Fibroblast of lung (primary cell): Measurements from ENCODE around the gene IL11RA. TPM values are rescaled to one million over a fixed set of nuclear protein-coding genes. Genes with fewer than 3 reads are reported as not detected.
"Not testable (repeated sequence)": the region's sequence is repeated elsewhere in the genome, so short reads cannot be mapped to it uniquely, and the experiment has no call there.

Experiments used
- DNase-seq, 2 donors: peaks; one replicate each; pipeline versions ENCODE4 v3.0.0 to v3.0.0-alpha.2; 2010; ENCODE audit warnings: low read depth in 2 of 2
- H2AFZ ChIP-seq: 2 replicates; pipeline ENCODE4 v1.5.1; 2012; ENCODE audit warnings: low read length, control low read depth, inconsistent platforms
- H3K27ac ChIP-seq: 2 replicates; pipeline ENCODE4 v1.5.1; 2011; ENCODE audit warnings: low read length, control low read depth; ENCODE audit not compliant: insufficient read depth
- H3K27me3 ChIP-seq: 2 replicates; pipeline ENCODE4 v1.5.1; 2011; ENCODE audit warnings: mild to moderate bottlenecking, low read length; ENCODE audit not compliant: control insufficient read depth, insufficient read depth
- H3K36me3 ChIP-seq: 2 replicates; pipeline ENCODE4 v1.5.1; 2011; ENCODE audit warnings: low read length; ENCODE audit not compliant: control insufficient read depth, insufficient read depth
- H3K4me1 ChIP-seq: 2 replicates; pipeline ENCODE4 v1.5.1; 2011; ENCODE audit warnings: low read length; ENCODE audit not compliant: control insufficient read depth, insufficient read depth; ENCODE audit errors: extremely low read depth
- H3K4me2 ChIP-seq: 2 replicates; pipeline ENCODE4 v1.5.1; 2011; ENCODE audit warnings: low read length, control low read depth; ENCODE audit not compliant: insufficient read depth; ENCODE audit errors: extremely low read depth
- H3K4me3 ChIP-seq, 4 experiments: fragments of 200-600 bp in 1 of 4; sonication (generic) in 1 of 4; replicated peaks in 1 of 4; 2 replicates each; pipeline ENCODE4 v1.5.1; 2011 to 2016; ENCODE audit warnings: low read length in 4 of 4, low read depth in 3 of 4, mild to moderate bottlenecking in 3 of 4, control low read depth in 2 of 4, inconsistent platforms in 1 of 4, mixed read lengths in 1 of 4; ENCODE audit not compliant: insufficient read depth in 1 of 4; ENCODE audit errors: control extremely low read depth in 1 of 4
- H3K79me2 ChIP-seq: 2 replicates; pipeline ENCODE4 v1.5.1; 2012; ENCODE audit warnings: mild to moderate bottlenecking, low read length, inconsistent platforms; ENCODE audit not compliant: control insufficient read depth, insufficient read depth
- H3K9ac ChIP-seq: 2 replicates; pipeline ENCODE4 v1.5.1; 2011; ENCODE audit warnings: mild to moderate bottlenecking, low read length, control low read depth; ENCODE audit not compliant: insufficient read depth
- H3K9me3 ChIP-seq: 2 replicates; pipeline ENCODE4 v1.5.1; 2012; ENCODE audit warnings: low read depth, low read length; ENCODE audit not compliant: control insufficient read depth, insufficient read depth
- H4K20me1 ChIP-seq: 2 replicates; pipeline ENCODE4 v1.5.1; 2011; ENCODE audit warnings: low read length; ENCODE audit not compliant: control insufficient read depth, insufficient read depth; ENCODE audit errors: extremely low read depth
- EZH2 ChIP-seq: IDR thresholded peaks from 2 replicates; pipeline ENCODE4 v1.5.1; 2012; ENCODE audit warnings: low read length, control low read depth, mild to moderate bottlenecking; ENCODE audit errors: missing control alignments
- polyA plus RNA-seq, 2 donors: library from polyadenylated mRNA; depleted of rRNA in 1 of 2; stranded (reverse) in 1 of 2; unstranded in 1 of 2; fragments of >200 nt; gene quantifications; 2 replicates each; pipeline ENCODE4 v1.2.1, GENCODE V29; 2011 to 2012; ENCODE audit warnings: missing spikeins in 1 of 2
- total RNA-seq: library from RNA; depleted of rRNA; stranded (reverse); fragments of >200 nt; gene quantifications from 2 replicates; pipeline ENCODE4 v1.2.1, GENCODE V29; 2014
- TF ChIP-seq, protein P1 (sequence below), 2 donors: IDR thresholded peaks in 1 of 2; conservative IDR thresholded peaks in 1 of 2; 1 replicate in 1 of 2; 2 replicates in 1 of 2; pipeline ENCODE4 v1.5.1; 2011 to 2012; ENCODE audit warnings: low read length in 2 of 2, control low read depth in 1 of 2, inconsistent platforms in 1 of 2, low read depth in 1 of 2, mild to moderate bottlenecking in 1 of 2

Gene IL11RA
- total and polyA plus RNA-seq, 2 donors (not counting 1 experiment from before 2014, with no cell fraction given), result 5.0 to 6.9 TPM

DNA sequence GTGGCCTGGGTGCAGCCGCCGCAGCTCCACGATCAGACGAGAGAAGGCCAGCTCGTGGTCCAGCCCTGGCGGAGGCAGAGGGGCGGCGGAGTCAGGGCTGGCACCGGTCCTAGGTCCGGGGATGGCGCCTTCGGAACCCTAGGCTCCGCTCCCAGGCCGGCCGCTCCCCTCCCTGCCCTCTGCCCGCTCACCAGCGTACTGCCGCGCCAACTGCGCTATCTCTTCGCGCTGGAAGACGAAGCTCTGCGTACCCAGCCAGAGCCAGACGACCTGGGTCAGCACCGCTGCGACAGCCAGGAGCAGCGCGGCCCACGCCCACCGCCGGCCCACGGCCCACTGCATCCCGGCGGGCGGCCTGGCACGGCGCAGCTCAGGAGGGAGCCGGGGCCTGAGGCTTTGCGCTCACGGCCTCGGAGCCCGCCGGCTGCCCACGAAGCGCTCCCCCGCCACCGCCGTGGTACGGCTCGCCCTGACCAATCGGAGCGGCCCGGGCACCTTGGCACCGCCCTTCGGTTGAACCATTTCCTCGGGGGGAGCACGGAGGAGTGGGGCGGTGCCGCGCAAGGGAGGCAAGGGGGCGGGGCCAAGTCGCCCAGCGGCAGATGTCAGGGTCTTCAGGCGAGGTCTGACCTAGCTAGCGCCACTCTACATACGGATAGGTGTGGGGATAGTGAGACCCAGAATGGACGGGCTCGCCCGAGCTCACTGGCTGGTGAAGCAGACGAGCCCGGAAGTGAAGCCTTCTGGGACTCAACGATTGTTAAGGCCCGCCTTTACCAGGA lies 14.4 kb upstream of the IL11RA start, which contains the start of gene SIGMAR1:
SIGMAR1 (minus strand) TSS at position 432 of the 782 bp plus-strand sequence; CDS start at position 342, 90 bp downstream.
- Histone ChIP-seq H3K27ac (peak within 1 kb of the TSS; percentile 71), H3K9ac (peak within 1 kb of the TSS; percentile 77), H3K4me1 (peaks cover 13% of the 10 kb centered on the region), H3K79me2 (peaks cover 19% of the 10 kb centered on the region), H3K27me3 (no peaks in the 10 kb centered on the region), H4K20me1 (no peaks in the 10 kb centered on the region), H3K9me3 (no peaks in the 10 kb centered on the region), H3K36me3 (peaks cover 2% of the 10 kb centered on the region), H2AFZ (peak within 1 kb of the TSS; percentile 89), H3K4me3 (peak within 1 kb of the TSS; percentile 77 to 94 (median 87)), H3K4me2 (peak within 1 kb of the TSS; percentile 99)
- peak; percentile 92 to 93 for DNase-seq
- TF ChIP-seq, protein P1, sequence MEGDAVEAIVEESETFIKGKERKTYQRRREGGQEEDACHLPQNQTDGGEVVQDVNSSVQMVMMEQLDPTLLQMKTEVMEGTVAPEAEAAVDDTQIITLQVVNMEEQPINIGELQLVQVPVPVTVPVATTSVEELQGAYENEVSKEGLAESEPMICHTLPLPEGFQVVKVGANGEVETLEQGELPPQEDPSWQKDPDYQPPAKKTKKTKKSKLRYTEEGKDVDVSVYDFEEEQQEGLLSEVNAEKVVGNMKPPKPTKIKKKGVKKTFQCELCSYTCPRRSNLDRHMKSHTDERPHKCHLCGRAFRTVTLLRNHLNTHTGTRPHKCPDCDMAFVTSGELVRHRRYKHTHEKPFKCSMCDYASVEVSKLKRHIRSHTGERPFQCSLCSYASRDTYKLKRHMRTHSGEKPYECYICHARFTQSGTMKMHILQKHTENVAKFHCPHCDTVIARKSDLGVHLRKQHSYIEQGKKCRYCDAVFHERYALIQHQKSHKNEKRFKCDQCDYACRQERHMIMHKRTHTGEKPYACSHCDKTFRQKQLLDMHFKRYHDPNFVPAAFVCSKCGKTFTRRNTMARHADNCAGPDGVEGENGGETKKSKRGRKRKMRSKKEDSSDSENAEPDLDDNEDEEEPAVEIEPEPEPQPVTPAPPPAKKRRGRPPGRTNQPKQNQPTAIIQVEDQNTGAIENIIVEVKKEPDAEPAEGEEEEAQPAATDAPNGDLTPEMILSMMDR (conservative IDR thresholded peaks at IDR 0.05 in 1 of 2, IDR thresholded peaks at IDR 0.05 in 1 of 2; ENCODE audit: low read depth in 1 of 2, low read length in 2 of 2), result no peak
- no peak for TF ChIP-seq EZH2

DNA sequence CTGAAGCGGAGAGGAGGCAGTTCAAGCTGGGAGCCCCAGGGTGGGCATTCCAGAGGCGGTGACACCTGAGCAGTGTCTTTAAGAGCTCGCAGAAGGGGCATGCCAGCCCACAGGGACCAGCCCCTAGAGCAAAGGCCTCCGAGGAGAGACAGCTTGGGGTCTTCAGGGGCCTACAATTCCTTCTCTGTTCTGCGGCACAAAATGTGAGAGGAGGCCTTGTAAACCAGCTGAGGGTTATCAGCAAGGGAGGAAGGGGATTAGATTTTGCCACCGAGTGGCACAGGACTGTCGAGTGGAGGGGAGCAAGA lies 13.9 kb upstream of the IL11RA start:
- H3K27me3 ChIP-seq, result no peaks in the 10 kb centered on the region
- peaks cover 13% of the 10 kb centered on the region for H3K4me1 ChIP-seq
- peak overlapping the region; percentile 69 to 94 (median 82) for H3K4me3 ChIP-seq
- no peak for DNase-seq
- peaks cover 19% of the 10 kb centered on the region for H3K79me2 ChIP-seq
- peak overlapping the region; percentile 71 for H3K27ac ChIP-seq
- peak overlapping the region; percentile 77 for H3K9ac ChIP-seq
- peak overlapping the region; percentile 99 for H3K4me2 ChIP-seq
- H4K20me1 ChIP-seq, result no peaks in the 10 kb centered on the region
- no peak for TF ChIP-seq EZH2
- TF ChIP-seq, protein P1 (conservative IDR thresholded peaks at IDR 0.05 in 1 of 2, IDR thresholded peaks at IDR 0.05 in 1 of 2; ENCODE audit: low read depth in 1 of 2, low read length in 2 of 2), result no peak
- H3K9me3 ChIP-seq, result no peaks in the 10 kb centered on the region
- peaks cover 2% of the 10 kb centered on the region for H3K36me3 ChIP-seq
- peak overlapping the region; percentile 84 for H2AFZ ChIP-seq

DNA sequence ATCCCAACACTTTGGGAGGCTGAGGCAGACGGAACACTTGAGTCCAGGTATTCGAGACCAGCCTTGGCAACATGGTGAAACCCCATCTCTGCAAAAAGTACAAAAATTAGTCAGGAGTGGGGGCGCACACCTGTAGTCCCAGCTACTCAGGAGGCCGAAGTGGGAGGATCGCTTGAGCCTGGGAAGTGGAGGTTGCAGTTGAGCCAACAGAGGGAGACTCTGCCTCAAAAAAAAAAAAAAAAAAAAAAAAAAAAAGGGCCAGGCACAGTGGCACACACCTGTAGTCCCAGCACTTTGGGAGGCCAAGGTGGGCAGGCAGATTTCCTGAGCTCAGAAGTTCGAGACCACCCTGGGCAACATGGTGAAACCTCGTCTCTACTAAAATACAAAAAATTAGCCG lies 12.7 kb upstream of the IL11RA start:
- not testable (repeated sequence) for H3K36me3 ChIP-seq, H3K9ac ChIP-seq, H3K4me3 ChIP-seq, H2AFZ ChIP-seq, H3K27me3 ChIP-seq, DNase-seq, H3K4me2 ChIP-seq, H3K9me3 ChIP-seq, H3K27ac ChIP-seq, H4K20me1 ChIP-seq
- Histone ChIP-seq H3K4me1 (peaks cover 13% of the 10 kb centered on the region), H3K79me2 (peaks cover 19% of the 10 kb centered on the region)
